Hematopoietic multipotent progenitor cell (in vitro differentiated cells): ENCODE results near the gene GPR82. TPM values are rescaled to one million over a fixed set of nuclear protein-coding genes. Genes with fewer than 3 reads are reported as not detected.

Experiments used
- small RNA-seq: library from RNA; depleted of rRNA; stranded (forward); fragments of <200 nt; gene quantifications from one replicate; pipeline ENCODE3, GENCODE V24; 2012
- total RNA-seq: library from RNA; depleted of rRNA; stranded (reverse); fragments of >200 nt; gene quantifications from one replicate; pipeline ENCODE4 v1.2.3, GENCODE V29; 2012

GPR82 gene
- total RNA-seq, 1 donor: not detected

Small RNAs within 50 kb of the gene (small RNA-seq; reads per million reads assigned to genes)
- gene RN7SL144P: not detected

Other genes starting within 250 kb of the GPR82 start
- under 0.01 TPM for gene GPR34, start 35.2 kb upstream of the GPR82 start, total RNA-seq
- gene CASK, start 199.4 kb downstream of the GPR82 start, total RNA-seq: 4.3 TPM